Subcutaneous abdominal adipose tissue (tissue), 5 donors: ENCODE measurements around the gene CDYL2.

Experiments
- H3K27ac ChIP-seq: one replicate; pipeline ENCODE4 v1.7.0; 2013; ENCODE audit warnings: low read depth, mild to moderate bottlenecking, inconsistent platforms, low read length, moderate library complexity
- H3K27me3 ChIP-seq, 5 donors: one replicate each; pipeline ENCODE4 v1.7.0; 2013; ENCODE audit warnings: low read length in 5 of 5, inconsistent platforms in 1 of 5; ENCODE audit not compliant: control insufficient read depth in 5 of 5, insufficient read depth in 4 of 5
- H3K36me3 ChIP-seq, 5 donors: one replicate each; pipeline ENCODE4 v1.7.0; 2013; ENCODE audit warnings: low read length in 5 of 5; ENCODE audit not compliant: control insufficient read depth in 5 of 5, insufficient read depth in 5 of 5
- H3K4me1 ChIP-seq, 5 donors: one replicate each; pipeline ENCODE4 v1.7.0; 2013; ENCODE audit warnings: low read length in 5 of 5, mild to moderate bottlenecking in 3 of 5, moderate library complexity in 1 of 5; ENCODE audit not compliant: control insufficient read depth in 5 of 5, insufficient read depth in 5 of 5
- H3K4me3 ChIP-seq, 5 donors: one replicate each; pipeline ENCODE4 v1.7.0; 2013; ENCODE audit warnings: low read length in 5 of 5, low read depth in 1 of 5
- H3K9ac ChIP-seq, 5 donors: one replicate each; pipeline ENCODE4 v1.7.0; 2013; ENCODE audit warnings: low read length in 5 of 5, mild to moderate bottlenecking in 4 of 5, moderate library complexity in 3 of 5
- H3K9me3 ChIP-seq, 5 donors: one replicate each; pipeline ENCODE4 v1.7.0; 2013; ENCODE audit warnings: low read length in 5 of 5; ENCODE audit not compliant: control insufficient read depth in 5 of 5
- donor health status: healthy.
- donor health status: healthy.
- donor health status: healthy.
- donor health status: healthy.
- donor health status: healthy.

The CDYL2 gene

DNA sequence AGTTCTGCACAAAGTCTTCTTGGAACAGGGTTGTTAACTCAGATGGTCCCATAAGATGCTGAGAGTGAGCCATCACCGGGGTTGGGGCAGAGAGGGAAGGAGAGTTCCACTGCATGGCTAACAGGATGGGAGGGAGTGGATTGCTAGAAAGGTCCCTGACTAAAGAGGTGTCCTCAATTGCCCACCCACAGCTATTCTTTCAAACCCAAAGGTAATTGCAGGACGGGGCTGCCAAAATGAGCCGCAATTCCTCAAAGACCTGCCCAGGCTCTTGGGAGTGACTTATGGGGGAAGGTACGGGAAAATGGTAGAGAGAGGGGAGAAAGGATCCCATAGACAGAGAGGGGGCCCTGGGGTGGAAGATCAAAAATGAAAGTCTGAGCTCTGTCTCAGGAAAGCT, 203.2 kb downstream of the CDYL2 start:
- Histone ChIP-seq H3K9ac (no peak overlapping the region), H3K36me3 (peaks cover 0 to 23% (median 4%) of the 10 kb centered on the region in 5 donors), H3K4me3 (no peak overlapping the region), H3K27me3 (no peaks in the 10 kb centered on the region), H3K9me3 (peaks cover 0 to 3% (median 0%) of the 10 kb centered on the region in 5 donors), H3K4me1 (no peaks in the 10 kb centered on the region), H3K27ac (no peak overlapping the region)

- H3K4me3 ChIP-seq = no peak overlapping the region
- no peaks in the 10 kb centered on the region for H3K27me3 ChIP-seq
- no peak overlapping the region for H3K9ac ChIP-seq
- H3K27ac ChIP-seq = no peak overlapping the region
- peaks cover 0 to 18% (median 4%) of the 10 kb centered on the region in 5 donors for H3K36me3 ChIP-seq
- no peaks in the 10 kb centered on the region for H3K4me1 ChIP-seq
- H3K9me3 ChIP-seq = peaks cover 0 to 3% (median 0%) of the 10 kb centered on the region in 5 donors
Observed at GRCh38 chr16:80599466-80599865, 204.9 kb downstream of the CDYL2 start.

- H3K27me3 ChIP-seq = no peaks in the 10 kb centered on the region
- H3K4me3 ChIP-seq = no peak overlapping the region
- H3K36me3 ChIP-seq = peaks cover 0 to 2% (median 0%) of the 10 kb centered on the region in 5 donors
- H3K9me3 ChIP-seq = peaks cover 0 to 3% (median 0%) of the 10 kb centered on the region in 5 donors
- H3K9ac ChIP-seq = no peak overlapping the region
- no peak overlapping the region for H3K27ac ChIP-seq
- no peaks in the 10 kb centered on the region for H3K4me1 ChIP-seq
Observed at GRCh38 chr16:80596507-80597207, 207.7 kb downstream of the CDYL2 start.

GRCh38 chr16:80594756-80595155, 209.6 kb downstream of the CDYL2 start:
- Histone ChIP-seq H3K36me3 (peaks cover 0 to 2% (median 0%) of the 10 kb centered on the region in 5 donors), H3K4me1 (no peaks in the 10 kb centered on the region), H3K4me3 (no peak overlapping the region), H3K27ac (no peak overlapping the region), H3K9me3 (peaks cover 0 to 3% (median 0%) of the 10 kb centered on the region in 5 donors), H3K9ac (no peak overlapping the region), H3K27me3 (no peaks in the 10 kb centered on the region)

- no peak overlapping the region for H3K9ac ChIP-seq
- H3K9me3 ChIP-seq = peaks cover 0 to 3% (median 0%) of the 10 kb centered on the region in 5 donors
- no peaks in the 10 kb centered on the region for H3K4me1 ChIP-seq
- no peak overlapping the region for H3K27ac ChIP-seq
- no peak overlapping the region for H3K4me3 ChIP-seq
- H3K27me3 ChIP-seq = no peaks in the 10 kb centered on the region
- no peaks in the 10 kb centered on the region for H3K36me3 ChIP-seq
Observed at GRCh38 chr16:80592273-80592672, 212.1 kb downstream of the CDYL2 start.

- Histone ChIP-seq H3K9ac (no peak overlapping the region), H3K9me3 (no peaks in the 10 kb centered on the region), H3K36me3 (no peaks in the 10 kb centered on the region), H3K4me3 (no peak overlapping the region), H3K27ac (no peak overlapping the region), H3K27me3 (no peaks in the 10 kb centered on the region), H3K4me1 (no peaks in the 10 kb centered on the region)
Observed at GRCh38 chr16:80591071-80591915, 213.1 kb downstream of the CDYL2 start.

GRCh38 chr16:80587071-80587470, 217.3 kb downstream of the CDYL2 start:
- H3K27me3 ChIP-seq = no peaks in the 10 kb centered on the region
- H3K4me1 ChIP-seq = no peaks in the 10 kb centered on the region
- H3K9me3 ChIP-seq = no peaks in the 10 kb centered on the region
- H3K27ac ChIP-seq = no peak overlapping the region
- no peak overlapping the region for H3K4me3 ChIP-seq
- no peak overlapping the region for H3K9ac ChIP-seq
- no peaks in the 10 kb centered on the region for H3K36me3 ChIP-seq

DNA sequence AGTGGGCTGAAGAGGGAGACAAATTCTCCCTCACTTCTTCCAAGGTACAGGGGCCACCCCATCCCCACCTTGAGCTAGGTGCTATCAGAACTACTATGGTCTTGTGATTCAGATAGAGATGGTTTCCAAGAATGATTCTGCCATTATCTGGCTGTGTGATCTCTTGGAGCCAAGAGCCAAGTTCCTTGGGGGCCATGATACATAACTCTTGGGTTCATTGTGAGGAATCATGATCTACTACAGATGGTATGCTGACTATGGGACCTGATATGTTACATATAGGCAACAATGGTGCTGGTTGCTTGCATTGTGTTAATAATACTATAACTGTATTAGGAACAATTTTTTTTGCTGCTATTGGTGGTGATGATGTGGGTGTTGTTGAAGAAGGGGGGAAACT, 217.9 kb downstream of the CDYL2 start:
- no peak overlapping the region for H3K4me3 ChIP-seq
- H3K9ac ChIP-seq = no peak overlapping the region
- no peak overlapping the region for H3K27ac ChIP-seq
- no peaks in the 10 kb centered on the region for H3K27me3 ChIP-seq
- no peaks in the 10 kb centered on the region for H3K9me3 ChIP-seq
- no peaks in the 10 kb centered on the region for H3K36me3 ChIP-seq
- no peaks in the 10 kb centered on the region for H3K4me1 ChIP-seq

DNA sequence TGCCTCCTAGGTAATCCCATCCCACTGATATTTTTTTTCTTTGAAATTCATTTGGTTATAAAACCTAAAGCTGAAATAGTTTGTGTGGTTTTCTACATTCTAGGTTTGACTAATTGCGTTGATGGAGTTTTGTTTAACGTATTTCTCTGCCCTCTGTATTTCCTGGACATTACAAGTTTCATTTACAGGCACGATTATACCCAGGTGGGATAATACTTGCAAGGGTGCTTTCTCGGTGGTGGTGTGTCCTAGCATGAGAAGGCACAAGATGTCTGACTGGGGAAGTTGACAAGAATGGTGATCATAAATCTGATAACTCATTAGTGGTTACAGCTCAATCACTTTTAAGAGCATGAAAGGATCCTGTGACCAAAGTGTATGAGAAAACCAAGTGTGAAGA, 218.6 kb downstream of the CDYL2 start:
- no peaks in the 10 kb centered on the region for H3K4me1 ChIP-seq
- H3K9me3 ChIP-seq = no peaks in the 10 kb centered on the region
- no peaks in the 10 kb centered on the region for H3K27me3 ChIP-seq
- no peak overlapping the region for H3K9ac ChIP-seq
- H3K27ac ChIP-seq = no peak overlapping the region
- no peaks in the 10 kb centered on the region for H3K36me3 ChIP-seq
- H3K4me3 ChIP-seq = no peak overlapping the region

DNA sequence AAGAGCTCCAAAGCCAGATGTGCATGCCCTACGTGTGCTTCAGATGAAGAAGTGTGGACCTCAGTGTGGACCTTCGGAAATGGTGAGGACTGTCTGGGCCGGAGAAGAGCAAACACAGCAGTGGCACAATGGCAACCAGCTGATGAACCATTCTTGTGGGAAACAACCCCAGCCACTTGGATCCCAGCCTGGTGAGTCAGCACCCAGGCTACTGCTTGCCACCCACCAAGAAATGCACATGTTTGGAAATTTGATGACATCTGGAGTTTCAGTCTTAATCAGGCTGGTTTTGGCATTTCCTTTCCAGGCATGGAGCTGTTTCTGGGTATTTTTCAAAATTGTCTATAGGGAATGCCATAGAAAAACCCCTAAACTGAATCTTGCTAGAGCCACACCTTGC, 220.9 kb downstream of the CDYL2 start:
- no peaks in the 10 kb centered on the region for H3K27me3 ChIP-seq
- no peak overlapping the region for H3K9ac ChIP-seq
- no peak overlapping the region for H3K4me3 ChIP-seq
- no peaks in the 10 kb centered on the region for H3K9me3 ChIP-seq
- H3K4me1 ChIP-seq = no peaks in the 10 kb centered on the region
- H3K36me3 ChIP-seq = no peaks in the 10 kb centered on the region
- no peak overlapping the region for H3K27ac ChIP-seq
